ENCODE measurements around the gene RAB3IL1. TPM values are rescaled to one million over a fixed set of nuclear protein-coding genes. Genes with fewer than 3 reads are reported as not detected.

RAB3IL1 gene
- total and polyA plus RNA-seq, 9 of the 15 experiments (the other 6 are each of a cell fraction or from before 2014, with no cell fraction given), result 0.15 to 42.6 (median 15.5) TPM

- TF ChIP-seq ZNF407 (IDR thresholded peaks at IDR 0.05; ENCODE audit: low read depth) (peak; percentile 10; the same call in 1 of the 2 replicates), MIER1 (IDR thresholded peaks at IDR 0.05; ENCODE audit: low read depth) (peak; percentile 54; the same call in 1 of the 2 replicates), NEUROD1 (IDR thresholded peaks at IDR 0.05; ENCODE audit: borderline replicate concordance, low read depth, low read length, partially characterized antibody) (peak; percentile 8), TBL1XR1 (IDR thresholded peaks at IDR 0.05; ENCODE audit: low read length in 2 of 2) (no peak), ERF (CRISPR knock-in tag; IDR thresholded peaks at IDR 0.05) (0 out of 2 replicates have a peak, but pooled peaks have one; percentile 38), CC2D1A (IDR thresholded peaks at IDR 0.05) (no peak), CTCFL (IDR thresholded peaks at IDR 0.05; ENCODE audit: borderline replicate concordance, insufficient read depth, low read depth, low read length, poor library complexity, severe bottlenecking) (no peak), FOSL1 (tag; conservative IDR thresholded peaks at IDR 0.05) (peak; percentile 84), DACH1 (IDR thresholded peaks at IDR 0.05; ENCODE audit: partially characterized antibody) (peak; percentile 11), RREB1 (CRISPR knock-in tag; IDR thresholded peaks at IDR 0.05) (no peak)
These were observed 26.6 kb downstream of the RAB3IL1 start (continued) for GRCh38 chr11:61890529-61891330.

All from K562 (cell line).